Upper lobe of right lung (tissue), 1 donor: Measurements from ENCODE around the gene PLET1. TPM values are rescaled to one million over a fixed set of nuclear protein-coding genes. Genes with fewer than 3 reads are reported as not detected.

Experiments used
- ATAC-seq: fragments of 200-7000 bp; cut with Tn5 transposase; one replicate; pipeline ENCODE4 v1.9.1; 2020; ENCODE audit warnings: mild to moderate bottlenecking, moderate library complexity
- DNase-seq: peaks from one replicate; pipeline ENCODE4 v3.0.0-alpha.2; 2020
- H3K27ac ChIP-seq: fragments of 200-600 bp; one replicate; pipeline ENCODE4 v1.8.0; 2022
- H3K27me3 ChIP-seq: fragments of 200-600 bp; one replicate; pipeline ENCODE4 v1.8.0; 2022; ENCODE audit warnings: mild to moderate bottlenecking
- H3K36me3 ChIP-seq: fragments of 200-600 bp; one replicate; pipeline ENCODE4 v1.8.0; 2022
- H3K4me1 ChIP-seq: fragments of 200-600 bp; one replicate; pipeline ENCODE4 v1.8.0; 2022
- H3K4me3 ChIP-seq: fragments of 200-600 bp; one replicate; pipeline ENCODE4 v1.8.0; 2022; ENCODE audit warnings: mild to moderate bottlenecking
- H3K9me3 ChIP-seq: fragments of 200-600 bp; one replicate; pipeline ENCODE4 v1.8.0; 2022
- CTCF ChIP-seq: fragments of 200-600 bp; IDR thresholded peaks from one replicate; pipeline ENCODE4 v1.8.0; 2022; ENCODE audit warnings: antibody characterized with exemption
- intact Hi-C: fragments of 100-400 bp; cut with DNase I; formaldehyde crosslinking; loops from one replicate; pipeline ENCODE4 v1.11.0; 2022
- total RNA-seq: library from RNA; stranded (reverse); fragmentation: NEBNext Ultra II Directional; extraction: Animal tissue kit (Norgen Biotek cat#: 25700); gene quantifications from one replicate; pipeline ENCODE4 v1.2.1, GENCODE V29; 2021
- donor health status: DM: no; HTN: yes; CAD: no; lungs with severe emphysema.

Gene PLET1
- total RNA-seq, 1 donor from 2014 or later: not detected

- no peaks in the 10 kb centered on the region for H3K9me3 ChIP-seq
- ATAC-seq (no peak), DNase-seq (no peak)
- H3K4me1 ChIP-seq: peaks cover 9% of the 10 kb centered on the region
- no peak overlapping the region for H3K27ac ChIP-seq
- intact Hi-C loops: no loop called here
- no peaks in the 10 kb centered on the region for H3K36me3 ChIP-seq
- no peaks in the 10 kb centered on the region for H3K27me3 ChIP-seq
- no peak for TF ChIP-seq CTCF
- H3K4me3 ChIP-seq: no peak overlapping the region
Observed at GRCh38 chr11:112296044-112296443, 35.4 kb upstream of the PLET1 start.

GRCh38 chr11:112294688-112295340 lies 34.2 kb upstream of the PLET1 start:
- H3K27ac ChIP-seq: no peak overlapping the region
- no peaks in the 10 kb centered on the region for H3K36me3 ChIP-seq
- ATAC-seq: no peak
- H3K4me3 ChIP-seq: no peak overlapping the region
- H3K27me3 ChIP-seq: no peaks in the 10 kb centered on the region
- no peak for DNase-seq
- no peaks in the 10 kb centered on the region for H3K9me3 ChIP-seq
- intact Hi-C loops: no loop called here
- H3K4me1 ChIP-seq: peaks cover 10% of the 10 kb centered on the region
- no peak for TF ChIP-seq CTCF

- Histone ChIP-seq H3K4me3 (no peak overlapping the region), H3K4me1 (peaks cover 13% of the 10 kb centered on the region), H3K36me3 (no peaks in the 10 kb centered on the region), H3K27me3 (no peaks in the 10 kb centered on the region), H3K27ac (peak overlapping the region; percentile 53), H3K9me3 (no peaks in the 10 kb centered on the region)
- ATAC-seq (no peak), DNase-seq (no peak)
- no peak for TF ChIP-seq CTCF
- intact Hi-C loops: no loop called here
Observed at GRCh38 chr11:112293614-112294013, 33.0 kb upstream of the PLET1 start.

GRCh38 chr11:112292785-112293407 lies 32.2 kb upstream of the PLET1 start:
- intact Hi-C loops: no loop called here
- DNase-seq (no peak), ATAC-seq (peak; percentile 29)
- Histone ChIP-seq H3K36me3 (no peaks in the 10 kb centered on the region), H3K9me3 (no peaks in the 10 kb centered on the region), H3K27me3 (no peaks in the 10 kb centered on the region), H3K4me3 (no peak overlapping the region), H3K4me1 (peaks cover 13% of the 10 kb centered on the region), H3K27ac (no peak overlapping the region)
- TF ChIP-seq CTCF: no peak

- ATAC-seq: no peak
- Histone ChIP-seq H3K27ac (no peak overlapping the region), H3K36me3 (no peaks in the 10 kb centered on the region), H3K4me1 (peaks cover 13% of the 10 kb centered on the region), H3K4me3 (no peak overlapping the region), H3K27me3 (no peaks in the 10 kb centered on the region), H3K9me3 (no peaks in the 10 kb centered on the region)
- intact Hi-C loops: no loop called here
- no peak for DNase-seq
- no peak for TF ChIP-seq CTCF
Observed at GRCh38 chr11:112292188-112292587, 31.5 kb upstream of the PLET1 start.
